Endothelial cell of umbilical vein (primary cell): ENCODE measurements around the gene ACTA2. TPM values are rescaled to one million over a fixed set of nuclear protein-coding genes. Genes with fewer than 3 reads are reported as not detected.

ENCODE experiments used
- BruUV-seq: library from RNA; stranded (reverse); fragments of 400-500 nt; replicated peaks from 2 replicates; lab custom pipeline; 2021; lab: Mats Ljungman, UMichigan
- CTCF ChIA-PET: fragments of 300-600, 350-600 bp; sonication (Branson Sonifier 250); formaldehyde crosslinking; loops from one replicate; lab custom pipeline; 2021; ENCODE audit warnings: antibody characterized with exemption, inconsistent platforms; lab: Charles Lee
- POLR2A ChIA-PET: fragments of 300-600, 350-600 bp; sonication (Branson Sonifier 250); formaldehyde crosslinking; loops from one replicate; lab custom pipeline; 2021; ENCODE audit warnings: antibody characterized with exemption, inconsistent platforms; lab: Charles Lee
- DNase-seq: peaks from one replicate; pipeline ENCODE4 v3.0.0-alpha.2; 2011; ENCODE audit warnings: low read depth, low spot score
- FAIRE-seq: peaks from 2 replicates; lab custom pipeline; 2011; peaks lifted over from hg19 to GRCh38; lab: Jason Lieb, UNC
- H2AFZ ChIP-seq: 2 replicates; pipeline ENCODE4 v1.6.0; 2012; ENCODE audit warnings: low read depth, low read length, control low read depth, inconsistent platforms
- H3K27ac ChIP-seq: 2 replicates; pipeline ENCODE4 v1.5.1; 2011; ENCODE audit warnings: low read depth, mild to moderate bottlenecking, control low read depth, low read length, moderate library complexity; ENCODE audit not compliant: insufficient read depth
- H3K27me3 ChIP-seq, 2 experiments: 2 replicates each; pipeline versions ENCODE4 v1.6.0 to v1.6.1; 2011; ENCODE audit warnings: low read length in 2 of 2, mixed read lengths in 1 of 2; ENCODE audit not compliant: control insufficient read depth in 2 of 2, insufficient read depth in 2 of 2
- H3K36me3 ChIP-seq, 2 experiments: 2 replicates in 1 of 2; 3 replicates in 1 of 2; pipeline ENCODE4 v1.5.1; 2011; ENCODE audit warnings: low read length in 2 of 2, mild to moderate bottlenecking in 1 of 2, moderate library complexity in 1 of 2; ENCODE audit not compliant: control insufficient read depth in 2 of 2, insufficient read depth in 2 of 2; ENCODE audit errors: extremely low read depth in 1 of 2
- H3K4me1 ChIP-seq: 3 replicates; pipeline ENCODE4 v1.5.1; 2011; ENCODE audit warnings: mild to moderate bottlenecking, low read length; ENCODE audit not compliant: control insufficient read depth, insufficient read depth; ENCODE audit errors: extremely low read depth
- H3K4me2 ChIP-seq: 2 replicates; pipeline ENCODE4 v1.6.1; 2011; ENCODE audit warnings: low read length, control low read depth, mixed read lengths; ENCODE audit not compliant: insufficient read depth
- H3K4me3 ChIP-seq, 3 experiments: fragments of 200-600 bp in 1 of 3; sonication (generic), shearing (Covaris generic) in 1 of 3; replicated peaks in 1 of 3; 2 replicates each; pipeline ENCODE4 v1.5.1; 2011 to 2016; ENCODE audit warnings: control low read depth in 3 of 3, low read length in 3 of 3, mild to moderate bottlenecking in 2 of 3, inconsistent platforms in 1 of 3, low read depth in 1 of 3, moderate library complexity in 1 of 3; ENCODE audit not compliant: insufficient read depth in 1 of 3
- H3K79me2 ChIP-seq: 2 replicates; pipeline ENCODE4 v1.6.0; 2012; ENCODE audit warnings: low read length, inconsistent platforms; ENCODE audit not compliant: control insufficient read depth, insufficient read depth
- H3K9ac ChIP-seq: replicated peaks from 2 replicates; pipeline ENCODE3; 2011; ENCODE audit warnings: low read length, control low read depth; ENCODE audit not compliant: insufficient read depth; ENCODE audit errors: extremely low read depth
- H3K9me1 ChIP-seq: replicated peaks from 3 replicates; pipeline ENCODE4 v1.6.0; 2011; ENCODE audit warnings: mild to moderate bottlenecking, low read length; ENCODE audit not compliant: control insufficient read depth, insufficient read depth; ENCODE audit errors: extremely low read depth
- H3K9me3 ChIP-seq: replicated peaks from 2 replicates; pipeline ENCODE4 v1.5.1; 2012; ENCODE audit warnings: low read length, inconsistent platforms; ENCODE audit not compliant: control insufficient read depth, insufficient read depth
- H4K20me1 ChIP-seq: replicated peaks from 2 replicates; pipeline ENCODE3; 2011; ENCODE audit warnings: mild to moderate bottlenecking, low read length; ENCODE audit not compliant: control insufficient read depth, insufficient read depth; ENCODE audit errors: extremely low read depth
- CTCF ChIP-seq, 2 donors: IDR thresholded peaks; 1 replicate in 1 of 2; 2 replicates in 1 of 2; pipeline ENCODE4 v1.5.1; 2011; ENCODE audit warnings: low read length in 2 of 2, mild to moderate bottlenecking in 2 of 2, moderate library complexity in 2 of 2, control low read depth in 1 of 2, inconsistent platforms in 1 of 2, low read depth in 1 of 2; ENCODE audit not compliant: insufficient read depth in 1 of 2; ENCODE audit errors: extremely low read depth in 1 of 2
- EZH2 ChIP-seq: IDR thresholded peaks from 2 replicates; pipeline ENCODE4 v1.6.1; 2012; ENCODE audit warnings: borderline replicate concordance, low read depth, mild to moderate bottlenecking, moderate library complexity, low read length, inconsistent platforms; ENCODE audit not compliant: severe bottlenecking
- FOS ChIP-seq: IDR thresholded peaks from 2 replicates; pipeline ENCODE4 v1.6.1; 2011; ENCODE audit warnings: mild to moderate bottlenecking, low read length, moderate library complexity, borderline replicate concordance; ENCODE audit not compliant: insufficient read depth
- GATA2 ChIP-seq: IDR thresholded peaks from 2 replicates; pipeline ENCODE4 v1.7.0; 2011; ENCODE audit warnings: low read depth, mild to moderate bottlenecking, moderate library complexity, mixed read lengths, low read length; ENCODE audit not compliant: insufficient read length, insufficient read depth
- JUN ChIP-seq: IDR thresholded peaks from 2 replicates; pipeline ENCODE4 v1.6.1; 2011; ENCODE audit warnings: borderline replicate concordance, low read depth; ENCODE audit not compliant: insufficient read length, insufficient read depth
- MAX ChIP-seq: IDR thresholded peaks from 2 replicates; pipeline ENCODE4 v1.6.1; 2011; ENCODE audit not compliant: insufficient read depth, insufficient read length
- MYC ChIP-seq: IDR thresholded peaks from one replicate; pipeline ENCODE4 v1.6.1; 2011; ENCODE audit warnings: mild to moderate bottlenecking, low read depth, low read length
- POLR2A ChIP-seq: IDR thresholded peaks from 2 replicates; pipeline ENCODE4 v1.6.1; 2012; ENCODE audit warnings: low read depth, mild to moderate bottlenecking, control low read depth, low read length
- POLR2AphosphoS5 ChIP-seq: IDR thresholded peaks from 2 replicates; pipeline ENCODE4 v1.6.1; 2012; ENCODE audit warnings: low read depth, mild to moderate bottlenecking, control low read depth, low read length, moderate library complexity; ENCODE audit not compliant: insufficient read depth
- dilution Hi-C: fragments of 300-500 bp; cut with MboI; formaldehyde crosslinking; loops from one replicate; pipeline ENCODE4 v1.15.0; 2019; ENCODE audit warnings: low sequenced_read_pairs; ENCODE audit not compliant: extremely low pct_ligation_motif_present
- intact Hi-C: fragments of 100-400 bp; cut with micrococcal nuclease; formaldehyde crosslinking; loops from one replicate; pipeline ENCODE4 v1.10.0; 2022
- polyA plus RNA-seq, 4 experiments: library from polyadenylated mRNA; depleted of rRNA in 3 of 4; stranded (reverse) in 3 of 4; unstranded in 1 of 4; fragments of >200 nt; gene quantifications; 2 replicates each; pipeline versions ENCODE4 v1.2.1 to v1.2.3, GENCODE V29; 2011 to 2012; ENCODE audit warnings: missing spikeins in 1 of 4
- total RNA-seq: library from RNA; stranded (reverse); gene quantifications from 2 replicates; pipeline ENCODE4 v1.2.3, GENCODE V29; 2021

ACTA2 gene
- total and polyA plus RNA-seq, 2 donors (not counting 3 experiments of a cell fraction or from before 2014, with no cell fraction given): 6.3 to 9.7 TPM

- Histone ChIP-seq H3K27ac (no peak overlapping the region), H4K20me1 (no peaks in the 10 kb centered on the region), H3K4me3 (no peak overlapping the region), H3K9me1 (no peaks in the 10 kb centered on the region), H3K9me3 (no peaks in the 10 kb centered on the region), H3K79me2 (no peaks in the 10 kb centered on the region), H3K4me1 (peaks cover 17% of the 10 kb centered on the region), H3K4me2 (no peak overlapping the region), H3K9ac (no peak overlapping the region), H3K36me3 (no peaks in the 10 kb centered on the region), H3K27me3 (no peaks in the 10 kb centered on the region), H2AFZ (no peak overlapping the region)
- BruUV-seq: no TSS peak
- no peak for FAIRE-seq
- dilution Hi-C loops: loop anchor here (25.0 kb wide), 1 partner anchor 232 kb away; the partner anchor contains the start of gene CH25H
- ChIA-PET POLR2A (no interaction called here), CTCF (interaction anchor here (1.3 to 1.4 kb wide), 2 partner anchors 18 to 415 kb away, joined by 3 to 5 read pairs; no protein-coding TSS in a partner anchor)
- TF ChIP-seq MYC: no peak
- no peak for TF ChIP-seq JUN
- TF ChIP-seq POLR2AphosphoS5: no peak
- DNase-seq: no peak
- intact Hi-C loops: loop anchor here (5.0 kb wide), 1 partner anchor 413 kb away; no protein-coding TSS in a partner anchor
These were observed 27.7 kb upstream of the ACTA2 start for GRCh38 chr10:88980247-88980646.

- ChIA-PET CTCF (interaction anchor here (1.3 to 1.6 kb wide), 3 partner anchors 11 to 414 kb away, joined by 3 to 11 read pairs (median 5); partner anchors contain the start of gene FAS), POLR2A (no interaction called here)
- Histone ChIP-seq H3K9me3 (no peaks in the 10 kb centered on the region), H3K27me3 (no peaks in the 10 kb centered on the region), H3K9me1 (no peaks in the 10 kb centered on the region), H3K27ac (no peak overlapping the region), H3K79me2 (no peaks in the 10 kb centered on the region), H3K4me1 (peaks cover 20% of the 10 kb centered on the region), H3K4me2 (no peak overlapping the region), H2AFZ (no peak overlapping the region), H3K36me3 (no peaks in the 10 kb centered on the region), H4K20me1 (no peaks in the 10 kb centered on the region), H3K9ac (no peak overlapping the region), H3K4me3 (no peak overlapping the region)
- no peak for DNase-seq
- no peak for FAIRE-seq
- no TSS peak for BruUV-seq
- TF ChIP-seq CTCF (IDR thresholded peaks at IDR 0.05; ENCODE audit: extremely low read depth in 1 of 2, insufficient read depth in 1 of 2, low read depth in 1 of 2, low read length in 2 of 2) (no peak), POLR2AphosphoS5 (no peak), GATA2 (no peak), EZH2 (no peak), MYC (no peak), MAX (no peak), JUN (no peak), FOS (no peak), POLR2A (no peak)
- intact Hi-C loops: loop anchor here (5.0 kb wide), 1 partner anchor 412 kb away; no protein-coding TSS in a partner anchor
- dilution Hi-C loops: loop anchor here (25.0 kb wide), 1 partner anchor 233 kb away; the partner anchor contains the start of gene CH25H
These were observed 27.0 kb upstream of the ACTA2 start for GRCh38 chr10:88979603-88980002.
